Measurements from ENCODE around the gene LTB4R.

GRCh38 chr14:24311837-24312615 is 724 bp downstream of the LTB4R start:
- TF ChIP-seq SMAD4 (CRISPR knock-in tag; IDR thresholded peaks at IDR 0.05) (no peak), MAX (CRISPR knock-in tag; IDR thresholded peaks at IDR 0.05) (no peak)
- TF ChIP-seq, protein P1, sequence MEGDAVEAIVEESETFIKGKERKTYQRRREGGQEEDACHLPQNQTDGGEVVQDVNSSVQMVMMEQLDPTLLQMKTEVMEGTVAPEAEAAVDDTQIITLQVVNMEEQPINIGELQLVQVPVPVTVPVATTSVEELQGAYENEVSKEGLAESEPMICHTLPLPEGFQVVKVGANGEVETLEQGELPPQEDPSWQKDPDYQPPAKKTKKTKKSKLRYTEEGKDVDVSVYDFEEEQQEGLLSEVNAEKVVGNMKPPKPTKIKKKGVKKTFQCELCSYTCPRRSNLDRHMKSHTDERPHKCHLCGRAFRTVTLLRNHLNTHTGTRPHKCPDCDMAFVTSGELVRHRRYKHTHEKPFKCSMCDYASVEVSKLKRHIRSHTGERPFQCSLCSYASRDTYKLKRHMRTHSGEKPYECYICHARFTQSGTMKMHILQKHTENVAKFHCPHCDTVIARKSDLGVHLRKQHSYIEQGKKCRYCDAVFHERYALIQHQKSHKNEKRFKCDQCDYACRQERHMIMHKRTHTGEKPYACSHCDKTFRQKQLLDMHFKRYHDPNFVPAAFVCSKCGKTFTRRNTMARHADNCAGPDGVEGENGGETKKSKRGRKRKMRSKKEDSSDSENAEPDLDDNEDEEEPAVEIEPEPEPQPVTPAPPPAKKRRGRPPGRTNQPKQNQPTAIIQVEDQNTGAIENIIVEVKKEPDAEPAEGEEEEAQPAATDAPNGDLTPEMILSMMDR (IDR thresholded peaks at IDR 0.05): no peak

Measured in WTC11 (cell line).